BLaER1 treated with 17β-estradiol and CSF1 and Interleukin-3, amounts not matched to agents 10 nM and 100 nM (cell line): ENCODE results near the gene TTC7B.

Experiments used
- H3K27ac ChIP-seq, 11 experiments: shearing (Covaris generic); formaldehyde crosslinking; 2 replicates each; pipeline ENCODE4 v1.8.1; 2022
- H3K27me3 ChIP-seq, 11 experiments: shearing (Covaris generic); formaldehyde crosslinking; 2 replicates each; pipeline ENCODE4 v1.8.1; 2022
- H3K36me3 ChIP-seq, 11 experiments: shearing (Covaris generic); formaldehyde crosslinking; 2 replicates each; pipeline ENCODE4 v1.8.1; 2022
- H3K4me1 ChIP-seq, 10 experiments: shearing (Covaris generic); formaldehyde crosslinking; 2 replicates each; pipeline ENCODE4 v1.8.1; 2022
- H3K4me2 ChIP-seq, 11 experiments: shearing (Covaris generic); formaldehyde crosslinking; 2 replicates each; pipeline ENCODE4 v1.8.1; 2022
- H3K4me3 ChIP-seq, 10 experiments: shearing (Covaris generic); formaldehyde crosslinking; 2 replicates each; pipeline ENCODE4 v1.8.1; 2022
- H3K9ac ChIP-seq, 11 experiments: shearing (Covaris generic); formaldehyde crosslinking; 2 replicates each; pipeline ENCODE4 v1.8.1; 2022
- H3K9me3 ChIP-seq, 11 experiments: shearing (Covaris generic); formaldehyde crosslinking; replicated peaks in 1 of 11; 2 replicates each; pipeline ENCODE4 v1.8.1; 2022
- H4K20me1 ChIP-seq, 11 experiments: shearing (Covaris generic); formaldehyde crosslinking; 2 replicates each; pipeline ENCODE4 v1.8.1; 2022
- Cebpa-rat ChIP-seq, 11 experiments: shearing (Covaris generic); IDR thresholded peaks; 2 replicates each; pipeline ENCODE4 v1.8.1; 2022

TTC7B gene

GRCh38 chr14:90715495-90715894 is 100.7 kb downstream of the TTC7B start:
- H3K9ac ChIP-seq = no peak overlapping the region

GRCh38 chr14:90714811-90715210 is 101.4 kb downstream of the TTC7B start:
- TF ChIP-seq Cebpa-rat (IDR thresholded peaks at IDR 0.05) = no peak
- H3K4me3 ChIP-seq = no peak overlapping the region
- no peaks in the 10 kb centered on the region for H3K9me3 ChIP-seq
- peaks cover 0 to 19% (median 5%) of the 10 kb centered on the region in 11 experiments; a peak in 8 of 22 replicates for H3K36me3 ChIP-seq
- H3K27me3 ChIP-seq = no peaks in the 10 kb centered on the region
- peaks cover 0 to 7% (median 0%) of the 10 kb centered on the region in 10 experiments; a peak in 2 of 20 replicates for H3K4me1 ChIP-seq
- no peak overlapping the region for H3K9ac ChIP-seq
- H3K27ac ChIP-seq = no peak overlapping the region
- no peaks in the 10 kb centered on the region for H4K20me1 ChIP-seq
- no peak overlapping the region for H3K4me2 ChIP-seq

More at GRCh38 chr14:90715495-90715894, 100.7 kb downstream of the TTC7B start:
- H3K27me3 ChIP-seq = no peaks in the 10 kb centered on the region
- no peaks in the 10 kb centered on the region for H3K9me3 ChIP-seq
- TF ChIP-seq Cebpa-rat (IDR thresholded peaks at IDR 0.05) = no peak
- no peak overlapping the region for H3K4me3 ChIP-seq
- H3K36me3 ChIP-seq = peaks cover 0 to 19% (median 5%) of the 10 kb centered on the region in 11 experiments; a peak in 8 of 22 replicates
- no peaks in the 10 kb centered on the region for H4K20me1 ChIP-seq
- H3K4me1 ChIP-seq = peaks cover 0 to 7% (median 0%) of the 10 kb centered on the region in 10 experiments; a peak in 2 of 20 replicates
- no peak overlapping the region for H3K4me2 ChIP-seq
- H3K27ac ChIP-seq = no peak overlapping the region

- Histone ChIP-seq H3K27me3 (no peaks in the 10 kb centered on the region), H3K4me3 (no peak overlapping the region), H4K20me1 (no peaks in the 10 kb centered on the region), H3K9me3 (no peaks in the 10 kb centered on the region), H3K27ac (no peak overlapping the region), H3K4me2 (no peak overlapping the region), H3K36me3 (peaks cover 0 to 17% (median 0%) of the 10 kb centered on the region in 11 experiments; a peak in 1 of 22 replicates), H3K4me1 (peaks cover 1 to 14% (median 8%) of the 10 kb centered on the region in 10 experiments; a peak in 16 of 20 replicates), H3K9ac (no peak overlapping the region)
- no peak for TF ChIP-seq Cebpa-rat (IDR thresholded peaks at IDR 0.05)
Observed at GRCh38 chr14:90704738-90705392, 111.4 kb downstream of the TTC7B start.

- TF ChIP-seq Cebpa-rat (IDR thresholded peaks at IDR 0.05) = no peak
- Histone ChIP-seq H3K9ac (no peak overlapping the region), H3K9me3 (no peaks in the 10 kb centered on the region), H3K4me3 (no peak overlapping the region), H3K4me1 (peaks cover 9 to 22% (median 16%) of the 10 kb centered on the region in 10 experiments), H3K36me3 (peaks cover 0 to 17% (median 0%) of the 10 kb centered on the region in 11 experiments; a peak in 1 of 22 replicates), H3K27me3 (no peaks in the 10 kb centered on the region), H4K20me1 (no peaks in the 10 kb centered on the region), H3K4me2 (no peak overlapping the region), H3K27ac (no peak overlapping the region)
Observed at GRCh38 chr14:90703841-90704737, 112.1 kb downstream of the TTC7B start.

GRCh38 chr14:90700933-90701776 is 115.1 kb downstream of the TTC7B start:
- H3K4me2 ChIP-seq = peak overlapping the region in 7 of 11 experiments; percentile 9 to 55 (median 32); a peak in 10 of 22 replicates
- H3K4me1 ChIP-seq = peaks cover 38 to 51% (median 45%) of the 10 kb centered on the region in 10 experiments
- no peak overlapping the region for H3K4me3 ChIP-seq
- no peaks in the 10 kb centered on the region for H3K9me3 ChIP-seq
- H3K27ac ChIP-seq = no peak overlapping the region
- TF ChIP-seq Cebpa-rat (IDR thresholded peaks at IDR 0.05) = no peak
- peaks cover 0 to 12% (median 0%) of the 10 kb centered on the region in 11 experiments; a peak in 1 of 22 replicates for H3K36me3 ChIP-seq
- no peaks in the 10 kb centered on the region for H3K27me3 ChIP-seq
- no peak overlapping the region for H3K9ac ChIP-seq
- no peaks in the 10 kb centered on the region for H4K20me1 ChIP-seq

GRCh38 chr14:90699016-90699415 is 117.2 kb downstream of the TTC7B start:
- no peak for TF ChIP-seq Cebpa-rat (IDR thresholded peaks at IDR 0.05)
- H3K36me3 ChIP-seq = peaks cover 0 to 12% (median 0%) of the 10 kb centered on the region in 11 experiments; a peak in 1 of 22 replicates

GRCh38 chr14:90698379-90698869 is 117.8 kb downstream of the TTC7B start:
- peaks cover 0 to 7% (median 0%) of the 10 kb centered on the region in 11 experiments; a peak in 1 of 22 replicates for H3K36me3 ChIP-seq
- peak overlapping the region in 8 of 11 experiments; percentile 2 to 45 (median 19); a peak in 11 of 22 replicates for H3K27ac ChIP-seq
- H4K20me1 ChIP-seq = no peaks in the 10 kb centered on the region
- no peak for TF ChIP-seq Cebpa-rat (IDR thresholded peaks at IDR 0.05)
- H3K27me3 ChIP-seq = no peaks in the 10 kb centered on the region
- H3K9me3 ChIP-seq = no peaks in the 10 kb centered on the region
- H3K9ac ChIP-seq = peak overlapping the region in 6 of 11 experiments; percentile 3 to 61 (median 38); a peak in 6 of 22 replicates
- peak overlapping the region; percentile 56 to 94 (median 79) for H3K4me2 ChIP-seq
- H3K4me3 ChIP-seq = 0 out of 20 replicates have a peak overlapping the region, but pooled peaks of 1 of the 10 experiments have one; percentile 3
- peaks cover 45 to 59% (median 51%) of the 10 kb centered on the region in 10 experiments for H3K4me1 ChIP-seq

More at GRCh38 chr14:90699016-90699415, 117.2 kb downstream of the TTC7B start:
- Histone ChIP-seq H3K4me3 (0 out of 20 replicates have a peak overlapping the region, but pooled peaks of 1 of the 10 experiments have one; percentile 3), H3K27me3 (no peaks in the 10 kb centered on the region), H3K4me1 (peaks cover 45 to 57% (median 50%) of the 10 kb centered on the region in 10 experiments), H3K4me2 (peak overlapping the region; percentile 56 to 94 (median 79)), H3K9ac (peak overlapping the region in 4 of 11 experiments; percentile 3 to 61 (median 22); a peak in 3 of 22 replicates), H4K20me1 (no peaks in the 10 kb centered on the region), H3K27ac (peak overlapping the region in 8 of 11 experiments; percentile 2 to 45 (median 19); a peak in 8 of 22 replicates), H3K9me3 (no peaks in the 10 kb centered on the region)
